Measurements from ENCODE around the gene MB21D2.
"Not testable (repeated sequence)": the region's sequence is repeated elsewhere in the genome, so short reads cannot be mapped to it uniquely, and the experiment has no call there.

The MB21D2 gene

GRCh38 chr3:192802957-192803899, 114.4 kb downstream of the MB21D2 start:
- no peak for DNase-seq (ENCODE audit: low read depth)

DNA sequence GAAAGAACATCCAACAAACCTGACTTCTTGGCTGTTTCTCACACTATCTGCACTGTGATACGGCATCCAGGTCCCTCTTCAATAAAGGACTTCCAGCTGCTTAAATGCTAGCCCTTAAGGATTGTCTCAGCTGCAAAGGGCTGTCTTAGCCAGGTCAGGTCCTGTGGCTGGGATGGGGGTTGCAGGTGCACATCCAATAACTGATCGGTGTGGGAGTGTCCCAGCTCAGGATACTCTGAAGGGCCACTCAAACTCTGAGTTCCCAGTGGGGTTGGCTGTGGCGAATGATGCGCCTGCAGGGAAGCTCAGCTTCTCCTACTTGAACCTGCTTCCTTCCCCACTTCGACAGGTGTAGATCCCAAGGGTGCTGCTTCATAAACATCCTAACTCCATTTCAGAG, 115.7 kb downstream of the MB21D2 start:
- no peak for DNase-seq (ENCODE audit: low read depth)

- DNase-seq (ENCODE audit: low read depth): no peak
Measured at GRCh38 chr3:192799721-192800120, 117.9 kb downstream of the MB21D2 start.

GRCh38 chr3:192795021-192795420, 122.6 kb downstream of the MB21D2 start:
- DNase-seq (ENCODE audit: low read depth): no peak

DNA sequence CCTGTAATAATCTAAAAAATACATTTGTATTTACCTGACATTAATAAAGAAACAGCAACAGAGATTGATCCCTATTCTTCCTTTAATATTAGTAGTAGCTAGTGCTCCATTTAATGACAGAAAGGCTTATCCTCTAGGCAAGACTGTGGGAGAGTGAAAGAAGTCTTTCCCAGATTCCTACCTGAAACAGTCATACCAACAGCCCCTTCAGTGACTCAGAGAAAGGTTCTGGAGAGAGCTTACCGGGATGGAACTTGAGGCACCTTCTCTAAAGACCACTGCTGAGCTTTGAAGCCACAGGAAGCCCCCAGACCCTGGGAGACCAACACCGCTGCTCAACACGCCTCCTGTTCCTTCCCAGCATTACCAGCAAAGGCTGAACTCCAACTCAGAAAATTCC, 123.4 kb downstream of the MB21D2 start:
- DNase-seq (ENCODE audit: low read depth): no peak

DNA sequence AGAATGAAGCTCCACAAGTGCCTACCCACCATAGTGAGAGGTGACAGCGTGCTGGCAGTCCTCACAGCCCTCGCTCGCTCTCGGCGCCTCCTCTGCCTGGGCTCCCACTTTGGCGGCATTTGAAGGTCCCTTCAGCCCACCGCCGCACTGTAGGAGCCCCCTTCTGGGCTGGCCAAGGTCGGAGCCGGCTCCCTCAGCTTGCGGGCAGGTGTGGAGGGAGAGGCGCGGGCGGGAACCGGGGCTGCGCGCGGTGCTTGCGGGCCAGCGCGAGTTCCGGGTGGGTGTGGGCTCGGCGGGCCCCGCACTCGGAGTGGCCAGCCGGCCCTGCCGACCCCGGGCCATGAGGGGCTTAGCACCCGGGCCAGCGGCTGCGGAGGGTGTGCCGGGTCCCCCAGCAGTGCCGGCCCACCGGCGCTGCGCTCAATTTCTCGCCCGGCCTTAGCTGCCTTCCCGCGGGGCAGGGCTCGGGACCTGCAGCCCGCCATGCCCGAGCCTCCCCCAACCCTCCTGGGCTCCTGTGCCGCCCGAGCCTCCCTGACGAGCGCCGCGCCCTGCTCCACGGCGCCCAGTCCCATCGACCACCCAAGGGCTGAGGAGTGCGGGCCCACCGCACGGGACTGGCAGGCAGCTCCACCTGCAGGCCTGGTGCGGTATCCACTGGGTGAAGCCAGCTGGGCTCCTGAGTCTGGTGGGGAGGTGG, 128.7 kb downstream of the MB21D2 start:
- DNase-seq (ENCODE audit: low read depth): not testable (repeated sequence)

GRCh38 chr3:192778508-192778907, 139.1 kb downstream of the MB21D2 start:
- DNase-seq (ENCODE audit: low read depth): no peak

- DNase-seq (ENCODE audit: low read depth): not testable (repeated sequence)
Measured at GRCh38 chr3:192774341-192774740, 143.3 kb downstream of the MB21D2 start.

DNA sequence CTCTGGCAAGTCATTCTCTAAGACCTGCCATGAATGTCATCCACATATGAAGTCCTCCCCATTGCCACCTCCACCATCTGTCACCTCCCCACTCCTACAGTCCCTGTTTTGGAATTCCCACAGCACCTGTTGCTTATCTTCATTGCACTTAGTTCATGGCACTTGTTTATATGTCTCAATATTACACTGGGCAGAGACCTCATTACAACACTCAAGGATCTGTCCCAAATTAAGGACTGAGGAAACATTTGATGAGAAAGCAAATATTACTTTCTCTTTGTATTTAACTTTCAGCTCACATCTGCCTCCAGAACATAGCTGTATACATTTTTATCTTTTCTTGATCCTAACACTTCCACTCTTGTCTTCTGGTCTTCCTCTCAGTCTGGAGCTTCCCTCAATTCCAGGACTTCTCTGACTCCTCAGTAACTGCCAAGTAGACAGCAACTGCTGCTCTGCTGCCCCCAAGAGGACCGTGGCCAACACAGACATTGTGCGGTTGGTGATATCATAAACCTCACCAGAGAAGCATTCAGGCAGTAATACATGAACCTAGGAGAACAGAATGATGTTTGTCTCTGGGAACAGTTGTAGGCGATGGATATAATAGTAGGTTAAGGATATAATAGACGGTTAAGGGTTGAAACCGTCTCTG, 145.3 kb downstream of the MB21D2 start:
- no peak for DNase-seq (ENCODE audit: low read depth)

DNA sequence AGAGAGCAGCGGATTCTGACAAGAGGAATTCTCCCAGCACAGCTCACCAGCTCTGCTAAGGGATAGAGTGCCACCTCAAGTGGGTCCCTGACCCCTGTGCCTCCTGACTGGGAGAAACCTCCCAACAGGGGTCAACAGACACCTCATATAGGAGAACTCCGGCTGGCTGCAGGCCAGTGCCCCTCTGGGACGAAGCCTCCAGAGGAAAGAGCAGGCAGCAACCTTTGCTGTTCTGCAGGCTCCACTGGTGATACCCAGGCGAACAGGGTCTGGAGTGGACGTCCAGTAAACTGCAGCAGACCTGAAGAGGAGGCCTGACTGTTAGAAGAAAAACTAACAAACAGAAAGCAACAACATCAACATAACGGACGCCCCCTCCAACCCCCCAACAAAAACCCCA, 159.0 kb downstream of the MB21D2 start:
- DNase-seq (ENCODE audit: low read depth): no peak

DNA sequence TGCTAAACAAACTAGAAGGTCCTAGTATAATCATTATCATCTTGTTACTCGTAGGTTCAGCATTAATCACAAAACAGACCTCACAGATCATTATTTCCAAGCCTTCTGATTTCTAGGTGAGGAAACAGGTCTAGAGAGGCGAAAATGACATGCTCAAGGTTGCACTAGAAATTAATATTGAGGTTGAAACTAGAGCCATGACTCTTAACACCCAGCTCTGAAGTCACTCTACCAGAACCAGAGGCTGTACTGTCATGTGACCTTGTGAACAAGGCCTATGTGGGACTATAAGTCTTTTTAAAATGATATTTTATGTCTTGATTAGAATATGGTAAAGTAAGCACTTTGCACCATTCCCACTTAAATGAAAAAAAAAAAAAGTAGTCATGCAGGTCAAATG, 166.5 kb downstream of the MB21D2 start:
- no peak for DNase-seq (ENCODE audit: low read depth)

- no peak for DNase-seq (ENCODE audit: low read depth)
Measured at GRCh38 chr3:192750201-192750600, 167.5 kb downstream of the MB21D2 start.

DNA sequence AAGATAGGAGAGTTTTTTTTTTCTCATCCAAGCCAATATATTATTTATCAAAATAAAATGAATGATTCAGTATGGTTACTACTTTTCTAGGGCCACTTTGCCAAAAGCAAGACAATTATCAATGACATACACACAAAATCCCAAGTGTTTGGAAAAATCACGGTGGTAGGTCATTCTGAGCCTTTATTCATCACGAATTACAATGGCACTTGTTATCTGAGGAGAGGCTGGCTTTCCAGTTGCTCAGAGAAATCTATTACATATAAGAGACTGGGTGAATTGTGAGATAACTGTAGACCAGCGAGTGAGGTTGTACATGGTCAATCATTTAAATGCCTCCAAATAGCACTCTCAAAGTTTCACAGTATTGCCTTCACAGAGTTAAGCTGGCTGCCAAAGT, 169.9 kb downstream of the MB21D2 start:
- DNase-seq (ENCODE audit: low read depth): no peak

DNA sequence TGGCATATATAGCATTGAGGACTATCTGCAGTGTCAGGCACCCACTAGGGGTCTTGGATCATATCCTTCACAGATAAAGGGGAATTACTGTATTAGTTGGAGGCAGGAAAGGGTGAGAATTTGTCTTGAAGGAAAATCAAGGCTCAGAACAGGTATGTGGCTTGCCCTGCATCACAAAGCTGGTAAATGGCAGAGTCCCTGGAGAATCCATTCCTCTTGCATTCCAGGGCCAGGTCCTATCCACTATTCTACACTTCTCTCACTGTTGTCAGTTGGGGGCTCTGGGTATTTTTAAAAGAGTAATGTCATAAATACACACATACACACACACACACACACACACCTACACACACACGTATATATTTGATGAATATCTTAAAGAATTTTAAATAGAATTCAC, 170.5 kb downstream of the MB21D2 start:
- DNase-seq (ENCODE audit: low read depth): no peak

Measured in T-helper 22 cell (primary cell).